GM06990 (cell line): ENCODE data around the gene ROBO1.

Experiments used
- DNase-seq: peaks from one replicate; pipeline ENCODE4 v3.0.0-alpha.2; 2011; ENCODE audit not compliant: insufficient read length; ENCODE audit errors: extremely low read depth
- H3K27me3 ChIP-seq: replicated peaks from 2 replicates; pipeline ENCODE4 v1.6.0; 2011; ENCODE audit warnings: low read length; ENCODE audit not compliant: control insufficient read depth, insufficient read depth
- H3K36me3 ChIP-seq: 2 replicates; pipeline ENCODE4 v1.5.1; 2011; ENCODE audit warnings: low read length; ENCODE audit not compliant: control insufficient read depth, insufficient read depth
- H3K4me3 ChIP-seq: replicated peaks from 2 replicates; pipeline ENCODE4 v1.5.1; 2011; ENCODE audit warnings: low read depth, mild to moderate bottlenecking, control low read depth, low read length
- TF ChIP-seq, protein P1 (sequence below): IDR thresholded peaks from 2 replicates; pipeline ENCODE4 v1.5.1; 2011; ENCODE audit warnings: low read length, control low read depth, mild to moderate bottlenecking, inconsistent platforms; ENCODE audit not compliant: insufficient read depth, poor library complexity, severe bottlenecking

ROBO1 gene

DNA sequence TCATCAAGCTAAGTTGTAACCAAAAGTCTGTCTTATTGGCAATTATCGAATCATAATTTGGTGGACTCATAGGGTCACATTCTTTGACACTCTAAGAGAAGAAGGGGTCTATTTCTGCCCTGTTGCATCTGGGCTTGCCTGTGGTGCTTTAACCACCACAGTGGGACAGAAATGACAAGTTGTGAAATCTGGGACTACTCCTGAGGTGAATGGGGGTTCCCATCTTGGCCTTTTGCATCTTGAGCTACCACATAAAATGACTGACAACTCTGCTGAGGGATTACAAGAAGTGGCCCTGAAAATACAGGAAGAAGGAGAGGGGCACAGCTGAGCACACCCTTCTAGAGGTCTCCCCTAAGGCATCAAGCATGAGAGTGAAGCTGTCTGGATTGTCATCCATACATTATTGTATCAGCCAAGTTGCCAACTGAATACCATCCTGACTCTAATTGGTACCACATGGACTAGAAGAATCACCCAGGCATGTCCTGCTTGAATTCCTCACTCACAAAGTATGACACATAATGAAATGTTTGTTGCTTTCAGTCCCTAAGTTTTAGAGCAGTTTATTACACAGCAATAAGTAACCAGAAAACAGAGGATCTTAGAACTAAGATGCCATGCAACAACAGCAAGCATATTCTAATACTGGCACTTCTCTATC is 306.5 kb downstream of the ROBO1 start:
- H3K36me3 ChIP-seq, result no peaks in the 10 kb centered on the region
- DNase-seq, result no peak
- H3K4me3 ChIP-seq, result no peak overlapping the region
- H3K27me3 ChIP-seq, result no peaks in the 10 kb centered on the region
- TF ChIP-seq, protein P1, sequence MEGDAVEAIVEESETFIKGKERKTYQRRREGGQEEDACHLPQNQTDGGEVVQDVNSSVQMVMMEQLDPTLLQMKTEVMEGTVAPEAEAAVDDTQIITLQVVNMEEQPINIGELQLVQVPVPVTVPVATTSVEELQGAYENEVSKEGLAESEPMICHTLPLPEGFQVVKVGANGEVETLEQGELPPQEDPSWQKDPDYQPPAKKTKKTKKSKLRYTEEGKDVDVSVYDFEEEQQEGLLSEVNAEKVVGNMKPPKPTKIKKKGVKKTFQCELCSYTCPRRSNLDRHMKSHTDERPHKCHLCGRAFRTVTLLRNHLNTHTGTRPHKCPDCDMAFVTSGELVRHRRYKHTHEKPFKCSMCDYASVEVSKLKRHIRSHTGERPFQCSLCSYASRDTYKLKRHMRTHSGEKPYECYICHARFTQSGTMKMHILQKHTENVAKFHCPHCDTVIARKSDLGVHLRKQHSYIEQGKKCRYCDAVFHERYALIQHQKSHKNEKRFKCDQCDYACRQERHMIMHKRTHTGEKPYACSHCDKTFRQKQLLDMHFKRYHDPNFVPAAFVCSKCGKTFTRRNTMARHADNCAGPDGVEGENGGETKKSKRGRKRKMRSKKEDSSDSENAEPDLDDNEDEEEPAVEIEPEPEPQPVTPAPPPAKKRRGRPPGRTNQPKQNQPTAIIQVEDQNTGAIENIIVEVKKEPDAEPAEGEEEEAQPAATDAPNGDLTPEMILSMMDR, result no peak

DNA sequence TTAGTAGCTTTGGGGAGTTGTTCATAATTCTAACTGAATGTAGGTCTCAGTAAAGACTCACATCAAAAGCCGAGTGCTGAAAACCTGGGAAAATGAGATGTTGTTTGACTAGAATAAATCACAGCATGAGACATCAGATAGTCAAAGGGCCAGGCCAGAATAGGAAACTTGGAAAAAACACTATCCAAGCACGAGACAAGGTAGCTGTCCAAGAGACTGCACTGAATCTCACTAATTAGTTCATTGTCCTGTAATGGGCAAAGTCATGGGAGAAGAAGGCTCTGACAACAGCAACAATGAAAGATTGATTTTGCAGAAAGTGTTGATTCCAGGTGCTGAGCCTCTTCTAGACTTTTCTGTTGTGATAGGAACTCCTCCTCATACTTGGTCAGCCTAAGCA is 314.2 kb downstream of the ROBO1 start:
- Histone ChIP-seq H3K36me3 (no peaks in the 10 kb centered on the region), H3K27me3 (no peaks in the 10 kb centered on the region), H3K4me3 (no peak overlapping the region)
- DNase-seq, result no peak
- TF ChIP-seq, protein P1, result no peak

DNA sequence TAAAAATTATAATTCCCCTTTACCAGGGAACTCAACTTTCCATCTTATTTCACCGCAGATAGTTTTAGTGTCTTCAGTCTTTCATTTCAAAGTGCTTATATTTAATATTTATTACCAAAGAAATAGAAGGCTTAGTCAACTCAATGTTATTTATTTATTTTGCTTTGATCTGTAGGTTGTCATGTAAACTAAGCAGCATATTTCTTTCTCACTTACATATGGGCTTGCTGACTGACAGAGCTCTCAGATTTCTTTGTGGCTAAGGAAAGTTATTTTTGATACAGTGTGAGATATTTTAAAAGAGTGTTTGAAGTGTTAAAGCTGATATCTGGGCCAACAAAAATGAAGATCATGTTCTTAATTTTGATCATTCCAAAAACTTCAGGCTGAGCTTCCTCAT is 331.4 kb downstream of the ROBO1 start:
- H3K27me3 ChIP-seq, result no peaks in the 10 kb centered on the region
- TF ChIP-seq, protein P1, result no peak

DNA sequence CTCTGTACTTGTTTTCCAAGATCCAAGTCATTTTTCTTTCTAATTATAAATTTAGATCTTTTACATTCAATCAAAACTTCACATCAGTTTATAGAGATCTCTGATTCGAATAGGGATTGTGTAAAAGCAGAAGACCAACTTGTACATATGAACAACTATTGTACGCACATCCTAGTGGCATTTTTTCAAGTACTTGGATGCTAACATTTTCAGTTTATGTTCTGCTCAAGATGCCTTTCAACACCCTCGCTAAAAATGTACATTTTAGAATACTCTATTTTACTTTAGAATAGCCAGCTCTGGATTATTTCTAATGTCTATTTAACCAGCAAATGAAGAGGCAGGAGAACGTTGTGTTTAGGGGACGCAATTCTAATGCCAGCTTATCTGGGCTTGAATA is 340.7 kb downstream of the ROBO1 start:
- Histone ChIP-seq H3K27me3 (no peaks in the 10 kb centered on the region), H3K4me3 (no peak overlapping the region), H3K36me3 (no peaks in the 10 kb centered on the region)
- no peak for DNase-seq
- TF ChIP-seq, protein P1, result no peak

More for the DNA sequence above, 331.4 kb downstream of the ROBO1 start:
- Histone ChIP-seq H3K36me3 (no peaks in the 10 kb centered on the region), H3K4me3 (no peak overlapping the region)
- no peak for DNase-seq

DNA sequence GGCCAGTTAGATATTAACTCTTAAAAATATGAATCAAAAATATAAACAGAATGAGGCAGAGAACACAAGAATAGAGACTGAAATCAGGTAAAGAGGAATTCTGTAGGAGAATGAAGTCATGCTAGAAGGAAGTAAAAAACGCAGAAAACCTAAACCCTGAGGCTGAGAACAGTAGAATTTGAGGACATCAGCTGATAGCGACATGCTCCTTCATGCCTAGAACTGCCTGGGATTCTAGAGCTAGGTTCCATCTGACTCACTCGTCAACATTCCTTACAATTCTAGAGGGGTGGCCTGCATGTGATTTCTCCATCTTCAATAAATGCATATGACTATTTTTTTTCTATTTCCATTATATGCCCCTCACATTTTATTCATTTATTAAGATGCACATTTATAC is 343.0 kb downstream of the ROBO1 start:
- H3K27me3 ChIP-seq, result no peaks in the 10 kb centered on the region
- H3K36me3 ChIP-seq, result no peaks in the 10 kb centered on the region
- no peak for DNase-seq
- no peak overlapping the region for H3K4me3 ChIP-seq
- TF ChIP-seq, protein P1, result no peak

DNA sequence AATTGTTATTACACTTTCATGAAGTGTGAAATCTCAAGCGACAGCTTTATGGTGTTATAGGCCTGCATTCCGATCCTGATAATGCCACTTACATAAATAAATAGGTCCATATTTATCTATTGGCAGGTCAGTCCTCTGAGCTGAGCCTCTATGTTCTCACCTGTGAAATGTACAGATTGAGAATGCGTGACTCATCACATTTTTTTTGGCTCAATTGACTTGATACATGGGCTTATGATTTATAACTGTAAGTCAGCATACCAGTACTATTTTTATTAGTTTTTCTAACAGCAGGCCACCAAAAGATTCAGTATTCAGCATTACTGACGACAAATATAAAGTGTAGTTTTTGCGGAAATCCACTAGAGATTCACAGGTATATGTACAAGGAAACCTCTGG is 344.4 kb downstream of the ROBO1 start:
- no peak overlapping the region for H3K4me3 ChIP-seq
- no peaks in the 10 kb centered on the region for H3K36me3 ChIP-seq
- DNase-seq, result no peak
- TF ChIP-seq, protein P1, result no peak
- H3K27me3 ChIP-seq, result no peaks in the 10 kb centered on the region
